HG03135 (cell line): Measurements from ENCODE around the gene ITM2C.

Experiments
- ATAC-seq: cut with Tn5 transposase; IDR thresholded peaks from one replicate; pipeline ENCODE4 v1.9.1; 2021; ENCODE audit warnings: mild to moderate bottlenecking, moderate library complexity; ENCODE audit not compliant: unreplicated experiment

ITM2C gene

DNA sequence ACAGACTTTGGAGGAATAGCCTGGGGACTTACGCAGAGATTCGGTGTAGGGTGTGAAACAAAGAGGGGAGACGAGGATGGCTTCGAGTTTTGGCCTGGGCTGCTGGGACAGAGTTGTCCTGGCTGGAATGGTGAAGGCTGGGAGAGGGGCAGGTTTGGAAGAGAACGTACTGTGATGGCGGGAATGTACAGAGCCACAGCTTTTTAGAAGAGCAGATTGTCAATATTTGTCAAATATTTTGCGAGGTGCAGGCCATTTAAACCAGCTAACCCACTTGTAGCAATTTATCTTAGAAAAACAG, 14.4 kb upstream of the ITM2C start:
- no peak for ATAC-seq

- ATAC-seq: no peak
Observed at GRCh38 chr2:230852113-230852512, 12.6 kb upstream of the ITM2C start.

GRCh38 chr2:230861552-230862255, 3.0 kb upstream of the ITM2C start:
- ATAC-seq: no peak

- ATAC-seq: no peak
Observed at GRCh38 chr2:230862292-230862691, 2.5 kb upstream of the ITM2C start.

GRCh38 chr2:230863031-230863430, 1.7 kb upstream of the ITM2C start:
- no peak for ATAC-seq

DNA sequence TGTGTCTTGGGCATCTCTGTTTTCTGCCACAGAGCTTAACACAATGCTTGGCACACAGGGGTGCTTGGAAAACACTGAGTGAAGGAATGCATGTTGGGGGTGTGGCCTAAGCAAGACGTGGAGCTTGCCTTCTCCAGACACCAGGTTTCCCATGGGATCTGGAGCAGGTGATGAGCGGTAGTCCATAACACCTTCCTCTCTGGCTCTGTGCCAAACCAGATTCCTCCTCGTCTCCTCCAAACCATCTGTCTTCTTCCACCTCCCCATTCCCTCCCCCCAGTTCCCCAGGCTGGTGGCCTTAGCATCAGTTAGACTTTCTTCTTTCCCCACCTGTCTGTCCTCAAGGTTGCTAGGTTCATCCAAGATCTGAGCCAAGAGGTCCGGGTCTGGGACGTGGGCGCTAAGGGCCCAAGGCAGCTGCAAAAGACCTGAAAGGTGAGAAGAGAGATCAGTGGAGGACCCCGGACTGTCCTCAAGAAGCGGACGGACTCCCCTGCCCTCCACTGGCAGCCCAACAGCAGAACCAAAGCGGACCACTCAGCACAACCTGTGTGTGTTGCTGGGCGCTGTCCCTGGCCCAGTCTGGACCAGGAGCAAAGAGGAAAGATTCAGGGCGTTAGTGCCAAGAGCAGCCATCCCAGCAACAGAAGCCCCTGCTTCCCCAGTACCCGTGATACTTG, 1.2 kb upstream of the ITM2C start:
- no peak for ATAC-seq

GRCh38 chr2:230864122-230864604, 579 bp upstream of the ITM2C start:
- ATAC-seq: no peak

DNA sequence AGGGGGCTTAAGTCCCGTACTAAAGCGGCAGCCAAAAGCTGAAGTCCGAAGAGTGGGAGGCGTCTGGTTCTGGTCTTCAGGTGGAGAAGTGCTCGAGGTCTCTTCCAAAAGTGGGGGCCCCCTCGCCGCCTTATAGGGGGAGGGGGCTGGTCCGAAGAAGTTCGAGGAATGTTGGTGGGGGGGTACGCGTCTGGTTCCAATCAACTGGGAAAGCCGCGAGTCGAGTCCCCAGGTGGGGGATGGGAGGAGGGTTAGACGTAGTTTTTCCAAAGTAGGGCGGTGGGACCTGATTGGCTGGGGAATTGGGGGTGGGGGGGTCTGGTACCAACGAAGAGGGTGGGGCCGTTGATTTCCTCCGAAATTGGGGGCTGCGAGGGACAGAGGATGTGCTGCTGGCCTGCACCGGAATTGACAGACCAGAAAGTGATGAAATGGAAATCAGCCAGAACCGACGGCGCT, 594 bp downstream of the ITM2C start:
- ATAC-seq: no peak

- no peak for ATAC-seq
Observed at GRCh38 chr2:230865766-230866755, 1.3 kb downstream of the ITM2C start.

DNA sequence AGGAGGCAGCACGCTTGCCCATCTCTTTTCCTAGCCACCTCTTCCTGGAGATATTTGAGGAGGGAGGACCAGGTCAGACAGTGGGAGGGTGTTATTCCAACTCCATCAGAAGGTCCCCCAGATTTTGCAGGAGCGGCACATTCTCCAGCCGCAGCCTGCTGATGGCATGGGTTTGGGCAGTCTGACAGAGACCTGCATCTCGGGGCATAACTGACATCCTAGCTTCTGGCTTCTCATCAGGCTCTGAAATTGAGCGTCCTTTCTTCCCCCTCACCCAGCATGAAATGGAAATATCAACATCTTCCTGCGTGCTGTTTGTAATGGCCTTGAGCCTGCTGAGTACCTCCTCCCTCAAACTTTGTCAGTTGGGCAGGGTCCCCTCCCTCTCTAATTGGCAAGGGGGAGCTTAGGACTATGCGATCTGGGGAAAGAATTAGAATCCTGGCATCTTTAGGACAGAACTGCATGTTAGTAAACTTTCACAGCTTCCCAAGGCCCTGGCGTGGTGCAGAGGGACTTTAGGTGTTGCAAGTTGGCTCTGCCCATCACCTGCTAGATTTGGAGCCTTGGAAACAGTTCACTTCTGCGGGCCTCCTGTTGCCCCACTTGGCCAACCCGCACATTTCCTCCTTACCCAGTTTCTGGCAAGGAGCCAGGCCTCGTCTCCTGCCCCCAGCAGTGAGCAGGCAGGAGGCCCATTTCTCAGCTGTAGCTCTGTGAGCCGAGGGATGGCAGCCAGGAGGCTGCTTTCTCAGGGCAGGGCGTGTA, 2.2 kb downstream of the ITM2C start:
- no peak for ATAC-seq

DNA sequence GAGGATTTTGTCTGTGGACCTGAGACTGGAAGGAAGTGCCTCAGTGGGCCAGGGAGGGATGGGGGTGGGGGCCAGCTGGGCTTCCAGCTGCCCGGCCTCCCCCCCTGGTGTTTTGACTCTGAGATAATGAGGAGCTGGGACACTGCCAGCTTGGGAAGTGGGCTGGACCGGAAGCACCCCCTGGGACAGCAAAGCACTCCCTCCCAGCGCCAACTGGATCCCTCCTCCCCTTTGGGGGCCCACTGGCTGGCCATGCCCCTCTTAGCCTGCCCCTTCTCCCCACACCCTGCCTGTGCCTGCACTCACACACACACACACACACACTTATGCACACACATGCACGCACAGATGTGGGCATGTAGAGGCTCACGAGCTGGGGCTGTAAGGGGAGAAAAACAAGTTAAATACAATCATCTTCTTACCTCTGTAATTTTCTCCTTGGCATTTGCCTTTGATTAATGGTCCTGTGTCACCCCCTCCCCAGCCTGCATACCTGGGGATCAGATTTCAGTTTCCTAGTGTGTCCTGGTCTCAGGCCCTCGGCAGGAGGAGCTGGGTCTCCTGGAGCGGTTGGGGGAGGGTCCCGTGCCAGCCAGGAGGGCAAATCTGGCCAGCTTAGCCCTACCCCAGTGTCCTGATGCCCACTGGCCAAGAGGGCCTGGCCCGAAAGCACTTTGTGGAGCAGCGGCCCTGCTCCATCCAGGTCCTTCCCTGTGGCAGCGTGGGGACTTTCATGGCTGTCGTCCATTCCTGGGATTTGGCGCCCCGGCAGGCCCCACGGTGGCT, 3.6 kb downstream of the ITM2C start:
- ATAC-seq: no peak

GRCh38 chr2:230868947-230869913, 4.5 kb downstream of the ITM2C start:
- no peak for ATAC-seq

DNA sequence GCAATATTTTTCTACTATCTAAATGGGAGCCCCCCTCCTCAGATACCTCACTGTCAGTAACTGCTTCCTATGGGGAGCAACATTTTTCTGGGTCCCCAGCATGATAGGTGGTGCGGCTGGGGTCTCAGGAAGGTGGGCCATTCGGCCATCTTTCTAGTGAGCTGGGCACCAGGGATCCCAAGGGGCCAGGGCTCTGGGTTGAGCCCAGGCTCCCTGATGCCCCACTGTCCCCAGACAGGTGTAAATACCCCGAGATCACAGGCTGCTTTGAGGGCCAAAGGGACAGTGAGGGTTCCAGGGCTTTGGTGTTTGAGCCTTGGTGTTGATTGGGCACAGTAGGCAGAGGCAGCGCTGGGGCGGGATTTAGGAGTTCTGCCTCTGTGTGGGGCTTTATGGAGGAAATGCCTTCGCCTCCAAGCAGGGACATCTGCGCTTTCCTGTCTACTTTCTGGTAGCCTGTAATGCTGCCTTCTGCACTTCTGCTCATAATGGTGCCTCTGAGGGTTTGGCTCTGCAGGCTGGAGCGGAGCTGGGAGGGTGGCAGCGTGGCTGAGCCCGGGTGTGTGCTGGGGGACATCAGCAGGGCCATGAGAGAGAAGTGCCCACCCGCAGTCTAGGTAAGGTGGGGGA, 5.3 kb downstream of the ITM2C start:
- ATAC-seq: no peak

GRCh38 chr2:230870544-230871360, 6.0 kb downstream of the ITM2C start:
- no peak for ATAC-seq

- no peak for ATAC-seq
Observed at GRCh38 chr2:230871361-230872150, 6.8 kb downstream of the ITM2C start.

DNA sequence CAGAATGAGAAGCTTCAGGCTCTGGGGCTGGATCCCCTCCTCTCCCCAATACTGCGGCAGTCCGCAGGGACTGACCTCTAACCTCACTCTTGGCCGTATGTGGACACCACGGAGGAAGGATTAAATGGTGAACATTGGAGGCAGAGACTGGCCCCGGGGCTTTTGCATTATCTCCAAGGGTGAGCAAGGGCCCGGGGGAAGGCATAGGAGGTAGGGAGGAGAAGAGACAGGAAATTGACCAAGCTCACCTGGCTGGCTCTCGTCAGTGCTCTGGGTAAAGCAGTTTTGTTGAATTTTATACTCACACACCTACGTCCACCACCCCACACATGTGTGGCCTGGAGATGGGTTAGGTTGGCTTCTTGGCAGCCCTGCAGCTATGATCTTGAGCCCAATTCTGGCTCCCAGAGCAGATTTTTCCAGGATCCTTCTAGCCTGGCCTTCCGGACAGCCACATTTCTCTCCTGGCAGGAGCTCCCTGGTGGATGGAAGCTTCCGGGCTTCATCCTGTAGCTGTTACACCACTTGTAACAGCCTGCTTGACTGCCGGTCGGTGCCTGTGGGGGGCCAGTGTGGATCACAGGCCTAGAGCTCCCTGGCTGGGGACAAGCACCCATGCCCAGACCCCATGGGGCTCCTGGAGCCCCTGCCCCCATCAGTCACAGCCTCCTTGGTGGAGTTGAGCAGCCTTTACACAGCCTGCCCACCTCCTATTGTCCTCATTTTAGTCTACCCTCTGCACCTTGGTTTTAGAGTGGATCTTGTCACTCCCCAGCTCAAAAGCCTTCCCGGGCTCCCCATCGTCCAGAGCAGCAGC, 7.6 kb downstream of the ITM2C start:
- no peak for ATAC-seq
